GM23338 (cell line): ENCODE measurements around the gene PKHD1. TPM values are rescaled to one million over a fixed set of nuclear protein-coding genes. Genes with fewer than 3 reads are reported as not detected.

Source experiments
- ATAC-seq: fragments of 200-7000 bp; cut with Tn5 transposase; 3 replicates; pipeline ENCODE4 v1.9.1; 2020
- DNase-seq: peaks from one replicate; pipeline ENCODE4 v3.0.0-alpha.2; 2015; ENCODE audit warnings: low spot score
- H2AFZ ChIP-seq: fragments of 200-600 bp; sonication (generic); 2 replicates; pipeline ENCODE4 v1.8.0; 2016; ENCODE audit warnings: antibody characterized with exemption, mild to moderate bottlenecking, moderate library complexity
- H3F3A ChIP-seq: fragments of 200-600 bp; sonication (generic); replicated peaks from 2 replicates; pipeline ENCODE4 v1.8.0; 2017; ENCODE audit warnings: antibody characterized with exemption, mixed run types, low read depth
- H3K27ac ChIP-seq: fragments of 200-600 bp; sonication (generic); 2 replicates; pipeline ENCODE4 v1.6.1; 2016; ENCODE audit warnings: low read depth
- H3K27me3 ChIP-seq: fragments of 200-600 bp; sonication (generic); 2 replicates; pipeline ENCODE4 v1.8.0; 2016; ENCODE audit warnings: mild to moderate bottlenecking, mixed run types, moderate library complexity; ENCODE audit not compliant: insufficient read depth
- H3K36me3 ChIP-seq: fragments of 200-600 bp; sonication (generic); 2 replicates; pipeline ENCODE4 v1.8.0; 2016; ENCODE audit warnings: mild to moderate bottlenecking; ENCODE audit not compliant: insufficient read depth
- H3K4me1 ChIP-seq: fragments of 200-600 bp; sonication (generic); 2 replicates; pipeline ENCODE4 v1.8.0; 2016; ENCODE audit warnings: mild to moderate bottlenecking, moderate library complexity; ENCODE audit not compliant: insufficient read depth
- H3K4me2 ChIP-seq: fragments of 200-600 bp; sonication (generic); 2 replicates; pipeline ENCODE4 v1.7.1; 2017; ENCODE audit warnings: mixed run types
- H3K4me3 ChIP-seq: fragments of 200-600 bp; sonication (generic); 2 replicates; pipeline ENCODE4 v1.6.1; 2016; ENCODE audit warnings: mixed run types
- H3K79me2 ChIP-seq: fragments of 200-600 bp; sonication (generic); replicated peaks from 2 replicates; pipeline ENCODE4 v1.8.0; 2017; ENCODE audit warnings: mild to moderate bottlenecking; ENCODE audit not compliant: insufficient read depth
- H3K9me2 ChIP-seq: fragments of 200-600 bp; sonication (generic); 2 replicates; pipeline ENCODE4 v1.8.0; 2017; ENCODE audit not compliant: insufficient read depth
- H4K20me1 ChIP-seq: fragments of 200-600 bp; sonication (generic); replicated peaks from 2 replicates; pipeline ENCODE4 v1.8.0; 2017; ENCODE audit warnings: mild to moderate bottlenecking; ENCODE audit not compliant: insufficient read depth
- H3K27ac Mint-ChIP-seq: 2 replicates; pipeline ENCODE4 v1.8.0; 2020; ENCODE audit warnings: inconsistent platforms, mild to moderate bottlenecking, moderate library complexity, mixed read lengths
- H3K27me3 Mint-ChIP-seq: 3 replicates; pipeline ENCODE4 v1.8.0; 2022; ENCODE audit warnings: low read depth, mild to moderate bottlenecking, moderate library complexity, mixed read lengths, inconsistent platforms; ENCODE audit not compliant: insufficient read depth, poor library complexity
- H3K36me3 Mint-ChIP-seq: 3 replicates; pipeline ENCODE4 v1.8.0; 2021; ENCODE audit warnings: low read depth, mild to moderate bottlenecking, inconsistent platforms, moderate library complexity, mixed read lengths
- H3K4me1 Mint-ChIP-seq: 3 replicates; pipeline ENCODE4 v1.8.0; 2020; ENCODE audit warnings: mild to moderate bottlenecking, inconsistent platforms, mixed read lengths
- H3K4me3 Mint-ChIP-seq: 3 replicates; pipeline ENCODE4 v1.8.0; 2021; ENCODE audit warnings: moderate library complexity, mild to moderate bottlenecking, inconsistent platforms, mixed read lengths
- H3K9me3 Mint-ChIP-seq: 3 replicates; pipeline ENCODE4 v1.8.0; 2020; ENCODE audit warnings: moderate library complexity, mild to moderate bottlenecking, inconsistent platforms, mixed read lengths
- CREB1 ChIP-seq: fragments of 250-450 bp; sonication (Bioruptor Pico); IDR thresholded peaks from 2 replicates; pipeline ENCODE4 v1.5.0; 2020; ENCODE audit warnings: low read depth, mild to moderate bottlenecking, moderate library complexity
- CTCF ChIP-seq, 2 experiments: fragments of 200-600 bp in 1 of 2; sonication (generic) in 1 of 2; conservative IDR thresholded peaks; 2 replicates each; pipeline versions ENCODE4 v1.5.1 to v1.6.1; 2016 to 2017; ENCODE audit warnings: antibody characterized with exemption in 2 of 2, low read depth in 2 of 2, mild to moderate bottlenecking in 2 of 2, moderate library complexity in 1 of 2
- ETS1 ChIP-seq: IDR thresholded peaks from 2 replicates; pipeline ENCODE4 v1.6.1; 2016; ENCODE audit warnings: antibody characterized with exemption
- EZH2 ChIP-seq: fragments of 200-600 bp; sonication (generic); IDR thresholded peaks from one replicate; pipeline ENCODE4 v1.8.0; 2017; ENCODE audit warnings: antibody characterized with exemption, mild to moderate bottlenecking, low read depth; ENCODE audit not compliant: unreplicated experiment
- EZH2phosphoT487 ChIP-seq: fragments of 200-600 bp; sonication (generic); IDR thresholded peaks from one replicate; pipeline ENCODE4 v1.8.1; 2018; ENCODE audit warnings: antibody characterized with exemption; ENCODE audit not compliant: unreplicated experiment
- JUNB ChIP-seq: IDR thresholded peaks from one replicate; pipeline ENCODE4 v1.6.1; 2016; ENCODE audit warnings: antibody characterized with exemption; ENCODE audit not compliant: unreplicated experiment
- NANOG ChIP-seq: IDR thresholded peaks from 2 replicates; pipeline ENCODE4 v1.6.1; 2016; ENCODE audit warnings: antibody characterized with exemption, borderline replicate concordance
- POLR2AphosphoS5 ChIP-seq: IDR thresholded peaks from 2 replicates; pipeline ENCODE4 v1.6.1; 2016; ENCODE audit warnings: antibody characterized with exemption, low read depth
- REST ChIP-seq: IDR thresholded peaks from one replicate; pipeline ENCODE4 v1.6.1; 2018; ENCODE audit warnings: antibody characterized with exemption; ENCODE audit not compliant: unreplicated experiment
- STAT1 ChIP-seq: IDR thresholded peaks from one replicate; pipeline ENCODE4 v1.6.1; 2016; ENCODE audit warnings: antibody characterized with exemption; ENCODE audit not compliant: unreplicated experiment
- ZNF114 ChIP-seq: fragments of 250-450 bp; sonication (Bioruptor Pico); IDR thresholded peaks from 2 replicates; pipeline ENCODE4 v1.5.0; 2020; ENCODE audit warnings: mild to moderate bottlenecking, moderate library complexity
- ZNF331 ChIP-seq: fragments of 250-450 bp; sonication (Bioruptor Pico); IDR thresholded peaks from 2 replicates; pipeline ENCODE4 v1.5.0; 2020; ENCODE audit warnings: low read depth, mild to moderate bottlenecking, moderate library complexity
- polyA plus RNA-seq: library from polyadenylated mRNA; unstranded; fragments of >200 nt; fragmentation: Nextera tagmentation; extraction: Ambion mirVana; gene quantifications from 2 replicates; pipeline ENCODE4 v1.2.1, GENCODE V29; 2016
- total RNA-seq: library from RNA; depleted of rRNA; stranded (reverse); fragments of >200 nt; shearing (Covaris generic); gene quantifications from 2 replicates; pipeline ENCODE4 v1.2.3, GENCODE V29; 2014

PKHD1 gene
- total and polyA plus RNA-seq, 2 experiments from 2014 or later = 0.03 to 0.07 TPM

- TF ChIP-seq STAT1 (no peak), CREB1 (CRISPR knock-in tag) (no peak), JUNB (no peak), ZNF114 (CRISPR knock-in tag) (no peak), CTCF (conservative IDR thresholded peaks at IDR 0.05; ENCODE audit: low read depth in 2 of 2) (no peak)
Measured at GRCh38 chr6:51893366-51893765, 194.0 kb downstream of the PKHD1 start (continued).

GRCh38 chr6:51892750-51893149 lies 194.7 kb downstream of the PKHD1 start:
- H3K4me1 ChIP-seq = no peaks in the 10 kb centered on the region
- H3K27ac ChIP-seq = no peak overlapping the region
- H3K9me2 ChIP-seq = peaks cover 4% of the 10 kb centered on the region; the same call in 1 of the 2 replicates
- H3F3A ChIP-seq = no peaks in the 10 kb centered on the region
- no peak overlapping the region for H3K4me2 ChIP-seq
- no peak for DNase-seq
- peaks cover 4% of the 10 kb centered on the region; the same call in 2 of the 3 replicates for H3K9me3 Mint-ChIP-seq
- no peak overlapping the region for H3K4me3 ChIP-seq
- H3K36me3 Mint-ChIP-seq = no peaks in the 10 kb centered on the region
- H2AFZ ChIP-seq = no peak overlapping the region
- no peaks in the 10 kb centered on the region; the same call in 1 of the 2 replicates for H3K36me3 ChIP-seq
- H3K27ac Mint-ChIP-seq = no peak overlapping the region
- no peak for ATAC-seq
- no peaks in the 10 kb centered on the region for H3K79me2 ChIP-seq
- H3K27me3 ChIP-seq = no peaks in the 10 kb centered on the region
- no peak overlapping the region for H3K4me3 Mint-ChIP-seq
- peaks cover 1% of the 10 kb centered on the region for H3K27me3 Mint-ChIP-seq
- no peaks in the 10 kb centered on the region for H4K20me1 ChIP-seq
- H3K4me1 Mint-ChIP-seq = no peaks in the 10 kb centered on the region
- TF ChIP-seq NANOG (no peak), JUNB (no peak), POLR2AphosphoS5 (no peak), ZNF331 (CRISPR knock-in tag) (no peak), CTCF (conservative IDR thresholded peaks at IDR 0.05; ENCODE audit: low read depth in 2 of 2) (no peak), REST (no peak), EZH2 (no peak), ETS1 (no peak), EZH2phosphoT487 (no peak)
